NCI-H2227 (cell line): Measurements from ENCODE around the gene DNAH17.

Experiments
- DNase-seq: peaks from one replicate; lab custom pipeline; 2025; ENCODE audit not compliant: unreplicated experiment; lab: John Stamatoyannopoulos, UW

DNAH17 gene

GRCh38 chr17:78550464-78550863 is 26.7 kb downstream of the DNAH17 start:
- no peak for DNase-seq

- no peak for DNase-seq
Measured at GRCh38 chr17:78548725-78549124, 28.5 kb downstream of the DNAH17 start.

GRCh38 chr17:78547035-78547434 is 30.2 kb downstream of the DNAH17 start:
- no peak for DNase-seq

- no peak for DNase-seq
Measured at GRCh38 chr17:78546476-78546875, 30.7 kb downstream of the DNAH17 start.

GRCh38 chr17:78544881-78545755 is 32.1 kb downstream of the DNAH17 start:
- DNase-seq = no peak

- no peak for DNase-seq
Measured at GRCh38 chr17:78541488-78542206, 35.5 kb downstream of the DNAH17 start.

GRCh38 chr17:78539781-78540180 is 37.4 kb downstream of the DNAH17 start:
- no peak for DNase-seq

- no peak for DNase-seq
Measured at GRCh38 chr17:78538033-78538776, 39.0 kb downstream of the DNAH17 start.

GRCh38 chr17:78537217-78537860 is 39.9 kb downstream of the DNAH17 start:
- DNase-seq = no peak

- peak; percentile 82 for DNase-seq
Measured at GRCh38 chr17:78535273-78536197, 41.7 kb downstream of the DNAH17 start.

- no peak for DNase-seq
Measured at GRCh38 chr17:78534492-78535272, 42.5 kb downstream of the DNAH17 start.

- DNase-seq = no peak
Measured at GRCh38 chr17:78532922-78533640, 44.1 kb downstream of the DNAH17 start.

- no peak for DNase-seq
Measured at GRCh38 chr17:78532311-78532710, 44.9 kb downstream of the DNAH17 start.

- DNase-seq = no peak
Measured at GRCh38 chr17:78530675-78531074, 46.5 kb downstream of the DNAH17 start.

GRCh38 chr17:78529871-78530670 is 47.1 kb downstream of the DNAH17 start:
- no peak for DNase-seq

GRCh38 chr17:78529251-78529650 is 47.9 kb downstream of the DNAH17 start:
- DNase-seq = no peak

GRCh38 chr17:78528541-78528940 is 48.7 kb downstream of the DNAH17 start:
- peak; percentile 74 for DNase-seq

- no peak for DNase-seq
Measured at GRCh38 chr17:78527345-78527744, 49.9 kb downstream of the DNAH17 start.
